Activated T-helper 1 cell treated with anti-CD3 and anti-CD28 coated beads, Interleukin-2, amount 50 U/mL, for 16 hours (primary cell): ENCODE data around the gene GNE.
"Not testable (repeated sequence)": the region's sequence is repeated elsewhere in the genome, so short reads cannot be mapped to it uniquely, and the experiment has no call there.

Source experiments
- DNase-seq, 2 donors: peaks; one replicate each; pipeline ENCODE4 v3.0.0-alpha.2; 2020; ENCODE audit warnings: low read depth in 1 of 2, low spot score in 1 of 2

Gene GNE, protein sequence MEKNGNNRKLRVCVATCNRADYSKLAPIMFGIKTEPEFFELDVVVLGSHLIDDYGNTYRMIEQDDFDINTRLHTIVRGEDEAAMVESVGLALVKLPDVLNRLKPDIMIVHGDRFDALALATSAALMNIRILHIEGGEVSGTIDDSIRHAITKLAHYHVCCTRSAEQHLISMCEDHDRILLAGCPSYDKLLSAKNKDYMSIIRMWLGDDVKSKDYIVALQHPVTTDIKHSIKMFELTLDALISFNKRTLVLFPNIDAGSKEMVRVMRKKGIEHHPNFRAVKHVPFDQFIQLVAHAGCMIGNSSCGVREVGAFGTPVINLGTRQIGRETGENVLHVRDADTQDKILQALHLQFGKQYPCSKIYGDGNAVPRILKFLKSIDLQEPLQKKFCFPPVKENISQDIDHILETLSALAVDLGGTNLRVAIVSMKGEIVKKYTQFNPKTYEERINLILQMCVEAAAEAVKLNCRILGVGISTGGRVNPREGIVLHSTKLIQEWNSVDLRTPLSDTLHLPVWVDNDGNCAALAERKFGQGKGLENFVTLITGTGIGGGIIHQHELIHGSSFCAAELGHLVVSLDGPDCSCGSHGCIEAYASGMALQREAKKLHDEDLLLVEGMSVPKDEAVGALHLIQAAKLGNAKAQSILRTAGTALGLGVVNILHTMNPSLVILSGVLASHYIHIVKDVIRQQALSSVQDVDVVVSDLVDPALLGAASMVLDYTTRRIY

DNA sequence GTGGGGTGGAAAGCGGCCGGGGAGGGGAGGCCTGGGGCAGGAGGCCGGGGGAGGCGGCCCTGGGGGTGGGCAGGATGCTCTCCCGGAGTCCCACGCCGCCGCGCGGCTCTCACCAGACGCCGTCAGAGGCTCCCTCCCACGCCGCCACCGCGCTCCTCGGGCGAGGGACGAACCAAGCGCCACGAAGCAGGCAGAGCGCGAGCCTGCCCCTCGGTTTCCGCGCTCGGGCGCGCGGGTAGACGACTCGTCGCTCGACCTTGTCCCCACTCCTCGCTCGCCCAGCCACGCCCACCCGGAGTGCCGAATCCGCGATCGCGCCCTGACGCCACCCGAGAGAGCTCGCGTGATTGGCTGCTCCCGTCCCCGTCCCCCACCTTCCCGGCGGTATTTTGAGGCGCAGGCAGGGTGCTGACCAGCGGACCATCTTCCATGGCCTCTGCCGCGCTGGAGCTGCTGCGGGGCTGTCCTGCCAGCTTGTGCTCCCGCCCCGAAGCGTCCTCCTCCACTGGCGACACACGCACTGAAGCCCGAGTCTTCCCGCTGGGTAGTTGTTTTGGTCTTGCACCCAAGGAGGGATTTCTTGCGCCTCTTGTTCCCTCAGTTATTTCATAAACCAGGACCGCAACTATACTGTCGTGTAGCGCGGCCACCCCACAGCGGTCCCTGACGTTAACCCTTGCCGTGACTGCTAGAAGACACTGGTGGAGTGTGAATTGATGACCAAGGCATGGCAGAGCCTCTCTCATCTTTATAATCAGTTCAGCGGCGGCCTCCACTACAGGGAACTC, at the start of gene GNE:
GNE (minus strand) TSS at position 241 of the 788 bp plus-strand sequence. CDS start 9,093 bp downstream, outside the sequence.
- DNase-seq, result peak; percentile 96 to 98

DNA sequence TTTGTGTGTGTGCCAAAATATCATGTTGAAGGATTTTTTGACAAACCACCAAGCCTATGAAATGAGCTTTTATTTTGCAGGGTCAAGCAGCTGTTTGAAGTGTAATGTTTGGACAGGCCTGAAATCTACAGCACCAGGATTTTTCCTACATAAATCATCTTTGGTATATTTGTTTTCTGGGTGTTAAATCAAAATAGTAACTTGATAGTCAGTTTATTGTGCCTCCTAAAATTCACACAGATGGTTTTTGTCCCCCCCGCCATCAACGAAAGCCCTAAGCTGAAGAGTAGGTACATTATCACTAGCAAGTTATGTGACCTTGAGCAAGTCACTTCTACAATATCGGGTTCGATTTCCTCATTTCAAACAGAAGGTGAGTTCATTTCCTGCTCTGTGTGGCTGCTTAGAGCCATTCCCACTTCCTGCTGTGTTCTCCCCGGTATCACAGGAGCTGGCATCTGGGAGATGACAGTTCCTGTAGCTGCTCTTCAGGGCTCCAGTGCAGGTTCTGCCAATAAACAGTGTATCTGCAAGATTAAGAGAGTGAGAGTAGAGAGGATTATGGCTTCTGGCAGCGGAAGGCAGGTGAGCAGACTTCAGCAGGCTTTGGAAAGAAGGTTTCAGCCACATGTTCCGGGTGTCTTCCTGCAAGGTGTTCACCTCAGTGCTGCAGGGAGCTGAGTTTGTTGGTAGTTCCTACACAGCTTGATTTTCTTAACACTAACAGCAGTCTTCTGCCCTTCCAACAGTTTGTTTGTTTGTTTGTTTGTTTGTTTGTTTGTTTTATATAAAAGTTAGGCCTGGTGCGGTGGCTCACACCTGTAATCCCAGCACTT, 48.4 kb upstream of the GNE start:
- DNase-seq, result no peak

DNA sequence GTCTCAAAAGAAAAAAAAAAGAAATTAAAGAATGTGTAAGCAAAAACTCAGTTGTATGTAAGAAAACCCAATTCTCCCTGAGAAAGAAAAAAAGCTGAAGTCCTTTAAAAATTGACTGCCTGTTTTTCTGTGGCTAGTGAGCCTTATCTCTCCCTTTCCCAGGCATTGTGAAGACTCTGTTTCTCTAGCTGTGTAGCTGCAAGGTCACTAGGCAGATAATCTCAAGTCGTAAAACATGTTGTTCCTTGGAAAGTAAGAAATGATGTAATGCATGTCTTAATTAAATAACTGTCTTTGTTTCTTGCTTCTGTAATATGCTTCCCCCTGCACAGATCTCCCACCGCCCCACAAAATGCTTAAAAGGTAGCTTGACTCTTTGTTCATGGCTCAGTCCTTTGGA, 46.1 kb upstream of the GNE start:
- not testable (repeated sequence) for DNase-seq

DNA sequence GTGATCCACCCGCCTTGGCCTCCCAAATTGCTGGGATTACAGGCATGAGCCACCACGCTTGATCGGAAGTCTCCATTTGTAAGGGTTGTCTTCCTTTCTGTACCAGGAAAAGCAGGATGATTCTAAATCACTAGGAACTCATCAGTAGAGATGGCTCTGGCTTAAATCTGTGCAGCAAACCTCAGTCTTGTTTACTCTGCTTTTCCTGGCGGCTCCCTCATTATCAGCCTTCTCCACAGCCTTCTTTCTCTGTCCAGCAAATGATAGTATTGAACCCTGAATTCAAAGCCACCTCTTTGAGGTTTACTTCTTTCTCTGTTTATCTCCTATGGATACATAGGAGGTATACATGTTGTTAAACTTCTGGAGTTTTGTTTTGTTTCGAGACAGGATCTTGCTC, 43.0 kb upstream of the GNE start:
- DNase-seq, result no peak

DNA sequence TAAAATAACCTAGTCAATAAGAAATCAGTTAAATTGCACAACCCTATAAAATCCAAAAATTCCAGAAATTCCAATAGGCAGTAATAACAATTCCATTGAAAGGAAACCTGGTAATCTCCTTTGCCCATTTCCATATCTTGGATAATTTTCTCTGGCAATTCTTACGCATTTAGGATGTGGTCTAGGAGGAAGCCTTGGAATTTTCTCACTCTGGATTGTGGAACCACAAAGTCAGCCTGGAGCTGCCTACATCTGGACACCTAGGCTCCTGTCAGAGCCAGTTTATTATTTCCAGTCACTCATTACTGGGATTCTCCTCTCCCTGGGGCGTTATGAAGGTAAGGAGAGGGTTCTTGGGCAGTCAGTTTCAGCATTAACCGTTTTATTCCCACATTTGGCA, 40.3 kb upstream of the GNE start:
- DNase-seq, result no peak

DNA sequence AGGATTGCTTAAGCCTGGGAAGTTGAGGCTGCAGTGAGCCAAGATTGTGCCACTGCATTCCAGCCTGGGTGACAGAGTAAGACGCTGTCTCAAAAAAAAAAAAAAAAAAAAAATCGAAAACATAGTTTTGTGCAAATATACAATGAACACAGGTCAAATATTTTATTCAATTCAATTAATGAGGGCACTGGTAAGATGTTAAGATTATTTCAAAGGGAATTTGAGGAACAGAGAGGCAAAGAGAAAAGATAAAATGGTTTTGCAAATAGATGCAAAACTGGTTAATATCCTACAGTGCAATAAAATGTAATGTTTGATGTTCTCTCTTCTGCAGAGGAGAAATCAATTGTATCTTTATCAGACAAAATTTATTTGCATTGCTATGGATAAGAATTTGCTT, 39.5 kb upstream of the GNE start:
- DNase-seq, result no peak

DNA sequence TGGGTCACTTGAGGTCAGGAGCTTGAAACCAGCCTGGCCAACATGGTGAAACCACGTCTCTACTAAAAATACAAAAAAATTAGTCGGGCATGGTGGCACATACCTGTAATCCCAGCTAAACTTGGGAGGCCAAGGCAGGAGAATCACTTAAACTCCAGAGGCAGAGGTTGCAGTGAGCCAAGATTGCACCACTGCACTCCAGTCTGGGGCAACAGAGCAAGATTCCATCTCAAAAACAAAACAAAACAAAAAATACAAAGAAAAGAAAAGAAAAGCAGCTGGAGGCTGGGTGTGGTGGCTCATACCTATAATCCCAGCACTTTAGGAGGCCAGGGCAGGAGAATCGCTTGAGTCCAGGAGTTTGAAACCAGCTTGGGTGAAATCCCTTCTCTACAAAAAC, 36.7 kb upstream of the GNE start:
- DNase-seq, result not testable (repeated sequence)

DNA sequence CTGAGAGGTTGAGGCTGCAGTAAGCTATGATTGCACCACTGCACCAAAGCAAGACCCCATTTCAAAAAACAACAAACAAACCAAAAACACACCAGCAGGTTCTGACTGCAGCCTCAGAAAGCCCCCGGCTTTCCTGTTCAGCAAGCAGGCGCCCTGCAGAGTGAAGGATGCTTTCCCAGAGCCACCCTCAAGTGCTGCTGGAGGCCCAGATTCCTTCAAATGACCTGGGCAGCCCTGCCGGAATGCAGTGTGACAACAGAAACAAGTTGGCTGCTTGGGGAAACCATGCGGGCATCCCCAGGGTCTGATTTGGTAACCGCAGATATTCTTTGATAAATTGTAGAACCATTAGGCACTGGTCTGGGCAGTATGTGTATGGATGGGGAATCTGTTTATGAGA, 35.7 kb upstream of the GNE start:
- no peak for DNase-seq

DNA sequence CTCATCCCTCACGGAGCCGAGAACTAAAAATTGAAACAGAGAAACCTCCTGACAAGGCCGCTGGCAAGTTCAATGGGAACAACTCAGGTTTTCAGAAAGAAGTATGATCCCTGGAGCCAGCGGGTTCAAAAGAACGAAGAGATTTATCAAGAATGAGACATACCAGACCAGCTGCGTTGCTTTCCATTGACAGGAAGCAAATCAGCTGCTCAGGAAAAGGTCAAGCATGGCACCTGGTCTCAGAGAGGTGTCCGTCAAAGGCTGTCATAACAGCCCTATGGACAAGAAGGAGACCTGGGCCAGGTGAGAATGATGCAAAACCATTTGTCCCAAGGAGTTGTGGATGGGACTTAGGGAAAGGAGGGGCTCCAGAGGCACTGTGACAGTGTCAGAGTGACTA, 34.9 kb upstream of the GNE start:
- no peak for DNase-seq

DNA sequence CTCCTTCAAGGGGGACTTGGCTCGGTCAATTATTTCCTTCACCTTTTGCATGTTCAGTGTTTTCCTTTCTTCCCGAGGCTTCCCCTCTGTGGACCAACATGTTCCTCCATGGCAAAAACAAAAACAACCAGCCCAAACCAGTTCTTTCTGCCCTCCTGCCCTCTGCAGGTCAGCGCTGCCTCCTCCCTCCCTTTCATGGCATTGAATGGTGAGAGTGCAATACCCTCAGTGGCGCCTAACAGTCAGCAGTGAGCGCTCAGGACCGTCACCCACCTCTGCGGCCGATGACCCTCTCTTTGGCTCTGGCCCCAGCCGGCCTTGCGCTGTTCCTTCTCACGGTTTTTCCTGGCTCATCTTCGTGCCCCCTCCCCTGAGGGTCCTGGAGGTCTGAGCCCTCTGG, 34.4 kb upstream of the GNE start:
- DNase-seq, result no peak

DNA sequence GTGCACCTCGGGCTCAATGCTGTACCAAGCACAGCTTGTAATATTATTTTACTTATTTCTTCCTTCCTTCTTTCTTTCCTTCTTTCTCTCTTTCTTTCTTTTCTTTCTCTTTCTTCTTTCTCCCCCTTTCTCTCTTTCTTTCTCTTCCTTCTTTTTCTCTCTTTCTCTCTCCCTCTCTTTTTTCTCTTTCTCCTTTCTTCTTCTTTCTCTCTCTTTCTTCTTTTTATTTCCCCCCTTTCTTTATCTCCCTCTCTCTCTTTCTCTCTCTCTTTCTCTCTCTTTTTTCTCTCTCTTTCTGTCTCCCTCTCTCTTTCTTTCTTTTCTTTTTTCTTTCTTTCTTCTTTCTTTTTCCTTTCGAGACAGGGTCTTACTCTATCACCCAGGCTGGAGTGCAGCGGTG, 32.7 kb upstream of the GNE start:
- DNase-seq, result no peak

DNA sequence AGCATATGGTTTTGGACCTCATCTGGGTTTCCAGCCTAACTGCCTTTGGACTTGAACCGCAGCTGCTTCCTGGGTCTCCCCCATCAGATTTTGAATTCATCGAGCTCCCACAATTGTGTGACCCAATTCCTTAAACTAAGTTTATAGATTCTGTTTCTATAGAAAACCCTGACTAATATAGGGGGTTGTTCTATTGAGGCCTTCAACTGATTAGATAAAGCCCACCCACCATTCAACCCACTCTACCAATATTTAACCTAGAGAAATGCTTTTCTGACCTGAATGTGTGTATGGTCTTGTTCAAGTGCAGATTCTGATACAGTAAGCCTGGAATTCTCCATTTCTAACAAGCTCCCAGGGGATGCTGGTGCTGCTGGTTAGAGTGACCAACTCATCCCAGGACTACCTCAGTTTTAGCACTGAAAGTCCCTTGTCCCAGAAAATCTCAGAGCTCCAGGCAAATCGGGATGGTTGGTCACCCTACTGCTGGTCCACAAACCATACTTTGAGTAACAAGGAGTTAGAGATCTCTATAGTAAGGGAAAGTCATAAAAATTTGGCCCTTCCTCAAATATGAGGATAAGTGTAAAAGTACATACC, 31.7 kb upstream of the GNE start:
- no peak for DNase-seq

DNA sequence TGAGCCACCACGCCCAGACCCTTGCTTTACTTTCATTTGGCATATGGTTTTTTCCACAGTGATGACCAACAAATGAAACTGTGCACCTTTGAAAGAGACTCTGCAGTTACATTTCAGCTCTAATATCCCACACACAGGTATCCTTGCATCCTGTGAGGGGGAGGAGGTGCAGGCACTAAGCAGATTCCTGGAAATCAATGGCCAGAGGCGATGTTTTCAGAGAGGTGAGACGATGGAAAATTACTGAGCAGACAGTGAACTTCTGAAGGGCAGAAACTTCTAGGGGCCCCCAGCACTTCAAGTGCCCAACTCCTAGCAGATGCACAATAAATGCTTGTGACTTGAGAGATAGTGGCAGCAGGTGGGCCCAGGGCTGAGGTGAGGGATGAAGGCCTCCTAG, 29.8 kb upstream of the GNE start:
- DNase-seq, result no peak

DNA sequence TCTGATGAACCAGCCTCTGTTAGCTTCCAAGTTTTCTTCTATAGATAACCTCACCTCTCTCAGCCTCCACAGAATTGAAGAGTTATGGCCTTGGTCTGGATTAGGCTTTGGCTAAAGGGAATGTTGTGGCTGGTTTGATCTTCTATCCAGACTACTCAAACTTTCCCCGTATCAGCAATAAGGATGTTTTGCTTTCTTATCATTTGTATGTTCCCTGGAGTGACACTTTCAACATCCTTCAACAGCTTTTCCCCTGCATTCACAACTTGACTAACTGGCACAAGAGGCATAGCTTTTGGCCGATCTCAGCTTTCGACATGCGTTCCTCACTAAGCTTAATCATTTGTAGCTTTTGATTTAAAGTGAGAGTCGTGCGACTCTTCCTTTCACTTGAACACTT, 28.1 kb upstream of the GNE start:
- no peak for DNase-seq

DNA sequence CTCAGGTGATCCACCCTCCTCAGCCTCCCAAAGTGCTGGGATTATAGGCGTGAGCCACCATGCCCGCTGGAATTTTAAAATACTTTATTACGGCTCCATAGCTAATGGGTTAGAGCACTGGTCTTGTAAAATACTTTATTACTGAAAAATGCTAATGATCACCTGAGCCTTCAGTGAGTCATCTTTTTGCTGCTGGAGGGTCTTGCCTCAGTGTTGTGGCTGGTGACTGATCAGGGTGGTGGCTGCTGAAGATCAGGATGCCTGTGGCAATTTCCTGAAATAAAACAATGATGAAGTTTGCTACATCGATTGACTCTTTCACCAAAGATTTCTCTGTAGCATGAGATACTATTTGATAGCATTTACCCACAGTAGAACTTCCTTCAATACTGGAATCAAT, 26.0 kb upstream of the GNE start:
- no peak for DNase-seq

DNA sequence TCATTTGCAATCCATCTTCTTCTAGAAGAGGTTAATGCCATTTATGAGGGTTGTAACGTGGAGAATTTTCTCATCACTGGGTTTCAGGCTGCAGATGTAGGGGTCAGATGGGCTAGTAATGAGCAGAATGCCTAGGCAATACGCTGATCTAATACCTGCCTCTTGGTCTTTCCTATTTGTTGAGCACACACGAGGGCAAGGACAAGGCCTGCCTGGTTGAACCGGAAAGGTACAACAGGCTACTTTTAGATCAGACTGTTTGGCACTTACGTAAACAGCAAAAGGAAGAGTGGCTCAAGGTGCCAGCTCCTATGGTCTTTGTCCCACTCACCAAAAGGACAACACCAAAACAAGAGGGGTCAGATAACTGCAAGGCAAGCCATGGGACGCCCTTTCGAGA, 24.0 kb upstream of the GNE start:
- DNase-seq, result no peak

DNA sequence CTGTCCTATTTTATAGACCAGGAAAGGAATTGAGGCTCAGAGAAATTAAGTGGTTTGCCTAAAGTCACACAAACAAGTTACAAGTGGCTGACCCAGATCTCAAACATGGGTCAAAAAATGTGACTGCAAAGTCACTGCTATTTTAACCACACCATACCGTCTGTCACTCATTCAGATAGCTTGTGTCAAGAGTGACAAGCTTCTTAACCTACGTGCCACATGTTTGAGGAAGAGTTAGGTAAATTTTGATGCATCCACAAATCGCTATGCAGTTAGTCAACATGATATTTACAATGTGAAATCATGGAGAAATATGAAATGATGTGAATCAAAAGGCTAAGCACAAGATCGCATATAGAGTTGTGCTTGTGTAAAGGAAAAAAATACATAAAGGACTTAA, 22.7 kb upstream of the GNE start:
- no peak for DNase-seq

DNA sequence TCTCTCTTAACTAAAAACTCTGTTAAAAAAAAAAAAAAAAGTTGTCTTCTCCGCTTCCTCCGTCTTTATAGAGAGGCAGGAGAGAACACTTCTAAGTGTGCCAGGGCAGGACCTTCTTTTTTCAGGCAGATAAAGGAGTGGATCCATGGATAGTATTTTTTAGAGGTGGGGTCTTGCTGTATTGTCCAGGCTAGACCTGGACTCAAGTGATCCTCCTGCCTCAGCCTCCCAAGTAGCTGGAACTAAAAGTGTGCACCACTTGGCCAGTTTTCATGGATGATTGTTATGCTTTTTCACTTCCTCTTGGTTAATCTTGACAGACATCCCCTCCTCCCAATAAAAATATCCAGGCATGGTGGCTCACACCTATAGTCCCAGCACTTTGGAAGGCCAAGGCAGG, 20.0 kb upstream of the GNE start:
- no peak for DNase-seq

DNA sequence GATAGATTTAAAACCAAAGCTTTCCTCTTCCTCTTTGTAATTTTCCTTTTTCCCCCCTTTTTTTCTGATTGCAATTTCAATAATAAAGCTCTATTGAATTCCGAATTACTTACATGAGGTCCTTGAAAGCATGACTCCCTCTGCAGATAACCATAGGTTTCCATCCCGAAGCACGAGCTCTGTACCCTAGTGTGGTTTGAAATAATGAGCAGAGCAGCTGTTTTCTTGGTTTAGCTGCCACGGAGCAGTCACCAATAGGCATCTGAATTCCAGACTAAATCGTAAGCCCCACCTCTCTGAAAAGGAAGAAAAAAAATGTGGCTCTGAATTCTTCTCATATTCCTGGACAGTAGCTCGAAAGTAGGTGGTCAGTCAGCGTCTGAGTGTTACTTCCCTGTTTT, 18.5 kb upstream of the GNE start:
- DNase-seq, result no peak

DNA sequence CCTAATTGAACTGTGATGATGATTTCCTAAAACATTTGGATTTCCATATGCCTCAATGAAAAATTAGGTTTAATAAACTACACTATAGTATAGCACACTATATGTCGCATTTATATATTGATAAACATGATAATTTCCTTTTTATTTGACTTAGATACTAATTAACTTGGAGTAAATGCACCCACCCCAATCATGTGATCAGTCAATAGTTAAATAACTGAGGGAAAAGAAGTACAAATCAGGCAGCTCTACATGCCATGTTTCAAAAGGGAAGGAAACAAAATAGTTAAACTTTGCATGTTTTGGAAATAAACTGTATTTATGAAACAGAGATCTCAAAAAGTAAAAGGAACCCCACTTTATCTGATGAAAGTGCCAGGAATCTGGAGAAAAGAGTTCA, 18.0 kb upstream of the GNE start:
- no peak for DNase-seq

DNA sequence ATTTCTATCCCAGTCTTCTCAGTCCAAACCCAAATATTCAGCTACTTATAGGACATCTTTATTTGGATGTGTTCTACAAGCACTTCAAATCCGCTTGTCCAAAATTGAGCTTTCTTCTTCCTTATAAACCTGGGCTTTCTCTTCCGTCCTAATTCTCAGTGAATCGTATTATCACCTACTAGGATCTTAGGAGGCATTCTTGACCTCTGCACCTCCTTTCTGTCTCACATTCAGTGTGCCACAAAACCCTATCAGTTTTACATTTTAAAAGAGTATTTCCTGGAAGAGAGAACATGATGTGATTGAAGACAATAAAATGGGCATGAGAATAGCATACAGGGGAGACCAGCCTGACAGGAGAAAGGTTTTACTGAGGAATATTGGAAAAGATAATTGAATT, 16.8 kb upstream of the GNE start:
- DNase-seq, result no peak
